H1 (cell line): ENCODE data around the gene RUFY4.

ENCODE experiments used
- EP300 ChIP-seq, 2 experiments: IDR thresholded peaks; 1 replicate in 1 of 2; 2 replicates in 1 of 2; pipeline ENCODE4 v1.6.1; 2011 to 2012; ENCODE audit warnings: low read depth in 2 of 2, low read length in 2 of 2, mild to moderate bottlenecking in 2 of 2, borderline replicate concordance in 1 of 2, inconsistent platforms in 1 of 2, moderate library complexity in 1 of 2
- POLR2A ChIP-seq, 2 experiments: IDR thresholded peaks; 1 replicate in 1 of 2; 2 replicates in 1 of 2; pipeline ENCODE4 v1.6.1; 2011; ENCODE audit warnings: low read depth in 2 of 2, low read length in 2 of 2, mild to moderate bottlenecking in 2 of 2; ENCODE audit errors: control extremely low read depth in 1 of 2
- POLR2AphosphoS5 ChIP-seq: IDR thresholded peaks from 2 replicates; pipeline ENCODE4 v1.6.1; 2011; ENCODE audit warnings: low read depth, low read length
- RAD21 ChIP-seq, 2 experiments: IDR thresholded peaks in 1 of 2; conservative IDR thresholded peaks in 1 of 2; 2 replicates each; pipeline ENCODE4 v1.6.1; 2011; ENCODE audit warnings: low read depth in 2 of 2, low read length in 2 of 2, improper control_type of control experiment in 1 of 2, inconsistent platforms in 1 of 2, mild to moderate bottlenecking in 1 of 2, moderate library complexity in 1 of 2
- SIN3A ChIP-seq, 2 experiments: IDR thresholded peaks in 1 of 2; conservative IDR thresholded peaks in 1 of 2; 2 replicates each; pipeline ENCODE4 v1.6.1; 2011 to 2012; ENCODE audit warnings: low read length in 2 of 2, improper control_type of control experiment in 1 of 2, low read depth in 1 of 2, mild to moderate bottlenecking in 1 of 2
- SIRT6 ChIP-seq: IDR thresholded peaks from one replicate; pipeline ENCODE4 v1.7.1; 2012; ENCODE audit warnings: low read length, inconsistent platforms
- SRF ChIP-seq: IDR thresholded peaks from 2 replicates; pipeline ENCODE4 v1.6.1; 2011; ENCODE audit warnings: mild to moderate bottlenecking, low read depth, low read length, moderate library complexity
- TF ChIP-seq, protein P1 (sequence below), 3 experiments: IDR thresholded peaks; 1 replicate in 2 of 3; 2 replicates in 1 of 3; pipeline versions ENCODE4 v1.5.1 to v1.6.1; 2011; ENCODE audit warnings: low read length in 3 of 3, mild to moderate bottlenecking in 3 of 3, inconsistent platforms in 2 of 3, low read depth in 1 of 3, moderate library complexity in 1 of 3; ENCODE audit not compliant: insufficient read depth in 1 of 3; ENCODE audit errors: control extremely low read depth in 1 of 3

DNA sequence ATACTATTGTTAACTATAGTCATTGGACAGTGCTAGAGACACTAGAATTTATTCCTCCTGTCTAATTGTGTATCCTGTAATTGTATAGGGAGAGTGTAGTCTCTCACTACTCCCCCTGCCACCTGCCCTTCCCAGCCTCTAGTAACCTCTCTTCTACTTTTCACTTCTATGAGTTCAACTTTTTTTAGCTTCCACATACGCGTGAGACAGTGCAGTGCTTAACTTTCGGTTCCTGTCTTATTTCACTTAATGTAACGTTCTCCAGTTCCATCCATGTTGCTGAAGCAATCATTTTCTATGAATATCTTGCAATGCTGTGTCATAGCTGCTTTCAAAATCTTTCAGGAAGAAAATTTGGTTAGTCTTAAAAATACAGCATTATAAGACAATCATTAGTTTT, 22.8 kb upstream of the RUFY4 start:
- TF ChIP-seq RAD21 (IDR thresholded peaks at IDR 0.05 in 1 of 2, conservative IDR thresholded peaks at IDR 0.05 in 1 of 2; ENCODE audit: low read depth in 2 of 2, low read length in 2 of 2) (no peak), SIN3A (conservative IDR thresholded peaks at IDR 0.05 in 1 of 2, IDR thresholded peaks at IDR 0.05 in 1 of 2; ENCODE audit: low read depth in 1 of 2, low read length in 2 of 2) (no peak), POLR2AphosphoS5 (no peak), POLR2A (IDR thresholded peaks at IDR 0.05; ENCODE audit: control extremely low read depth in 1 of 2, low read depth in 2 of 2, low read length in 2 of 2) (no peak), SRF (no peak), EP300 (IDR thresholded peaks at IDR 0.05; ENCODE audit: borderline replicate concordance in 1 of 2, low read depth in 2 of 2, low read length in 2 of 2) (no peak), SIRT6 (no peak)
- TF ChIP-seq, protein P1, sequence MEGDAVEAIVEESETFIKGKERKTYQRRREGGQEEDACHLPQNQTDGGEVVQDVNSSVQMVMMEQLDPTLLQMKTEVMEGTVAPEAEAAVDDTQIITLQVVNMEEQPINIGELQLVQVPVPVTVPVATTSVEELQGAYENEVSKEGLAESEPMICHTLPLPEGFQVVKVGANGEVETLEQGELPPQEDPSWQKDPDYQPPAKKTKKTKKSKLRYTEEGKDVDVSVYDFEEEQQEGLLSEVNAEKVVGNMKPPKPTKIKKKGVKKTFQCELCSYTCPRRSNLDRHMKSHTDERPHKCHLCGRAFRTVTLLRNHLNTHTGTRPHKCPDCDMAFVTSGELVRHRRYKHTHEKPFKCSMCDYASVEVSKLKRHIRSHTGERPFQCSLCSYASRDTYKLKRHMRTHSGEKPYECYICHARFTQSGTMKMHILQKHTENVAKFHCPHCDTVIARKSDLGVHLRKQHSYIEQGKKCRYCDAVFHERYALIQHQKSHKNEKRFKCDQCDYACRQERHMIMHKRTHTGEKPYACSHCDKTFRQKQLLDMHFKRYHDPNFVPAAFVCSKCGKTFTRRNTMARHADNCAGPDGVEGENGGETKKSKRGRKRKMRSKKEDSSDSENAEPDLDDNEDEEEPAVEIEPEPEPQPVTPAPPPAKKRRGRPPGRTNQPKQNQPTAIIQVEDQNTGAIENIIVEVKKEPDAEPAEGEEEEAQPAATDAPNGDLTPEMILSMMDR (IDR thresholded peaks at IDR 0.05; ENCODE audit: control extremely low read depth in 1 of 3, insufficient read depth in 1 of 3, low read depth in 1 of 3, low read length in 3 of 3) = no peak
